SU-DHL-6 (cell line): ENCODE measurements around the gene MID2.

Source experiments
- CTCF ChIP-seq: fragments of 200-600 bp; sonication (generic); IDR thresholded peaks from one replicate; pipeline ENCODE4 v1.5.1; 2017; ENCODE audit warnings: antibody characterized with exemption, mild to moderate bottlenecking, low read length, moderate library complexity; ENCODE audit not compliant: insufficient read depth, poor library complexity, severe bottlenecking
- EZH2phosphoT487 ChIP-seq: fragments of 200-600 bp; sonication (generic), shearing (Covaris generic); conservative IDR thresholded peaks from 2 replicates; pipeline ENCODE4 v1.6.1; 2018; ENCODE audit warnings: mild to moderate bottlenecking, antibody characterized with exemption, low read length, moderate library complexity, mixed read lengths

GRCh38 chrX:107970073-107970472 is 144.4 kb downstream of the MID2 start:
- TF ChIP-seq EZH2phosphoT487 (no peak), CTCF (no peak)
